Upper lobe of left lung (tissue), 4 donors: Measurements from ENCODE around the gene HS6ST2.

ENCODE experiments used
- EP300 ChIP-seq, 4 donors: sonication (generic); formaldehyde crosslinking; IDR thresholded peaks; one replicate each; pipeline ENCODE4 v1.5.1; 2017; ENCODE audit warnings: antibody characterized with exemption in 4 of 4, control low read depth in 2 of 4
- POLR2A ChIP-seq, 4 donors: fragments of 450-650 bp; IDR thresholded peaks; one replicate each; pipeline ENCODE4 v1.5.1; 2016 to 2017; ENCODE audit warnings: antibody characterized with exemption in 4 of 4, mild to moderate bottlenecking in 2 of 4
- TF ChIP-seq, protein P1 (sequence below), 6 experiments: fragments of 450-650 bp in 4 of 6; fragments of 200-600 bp in 2 of 6; sonication (generic) in 2 of 6; IDR thresholded peaks; one replicate each; pipeline ENCODE4 v1.5.1; 2016 to 2019; ENCODE audit warnings: antibody characterized with exemption in 6 of 6

GRCh38 chrX:132750331-132751062 lies 207.9 kb downstream of the HS6ST2 start:
- TF ChIP-seq POLR2A (IDR thresholded peaks at IDR 0.05) (no peak), EP300 (IDR thresholded peaks at IDR 0.05) (no peak)
- TF ChIP-seq, protein P1, sequence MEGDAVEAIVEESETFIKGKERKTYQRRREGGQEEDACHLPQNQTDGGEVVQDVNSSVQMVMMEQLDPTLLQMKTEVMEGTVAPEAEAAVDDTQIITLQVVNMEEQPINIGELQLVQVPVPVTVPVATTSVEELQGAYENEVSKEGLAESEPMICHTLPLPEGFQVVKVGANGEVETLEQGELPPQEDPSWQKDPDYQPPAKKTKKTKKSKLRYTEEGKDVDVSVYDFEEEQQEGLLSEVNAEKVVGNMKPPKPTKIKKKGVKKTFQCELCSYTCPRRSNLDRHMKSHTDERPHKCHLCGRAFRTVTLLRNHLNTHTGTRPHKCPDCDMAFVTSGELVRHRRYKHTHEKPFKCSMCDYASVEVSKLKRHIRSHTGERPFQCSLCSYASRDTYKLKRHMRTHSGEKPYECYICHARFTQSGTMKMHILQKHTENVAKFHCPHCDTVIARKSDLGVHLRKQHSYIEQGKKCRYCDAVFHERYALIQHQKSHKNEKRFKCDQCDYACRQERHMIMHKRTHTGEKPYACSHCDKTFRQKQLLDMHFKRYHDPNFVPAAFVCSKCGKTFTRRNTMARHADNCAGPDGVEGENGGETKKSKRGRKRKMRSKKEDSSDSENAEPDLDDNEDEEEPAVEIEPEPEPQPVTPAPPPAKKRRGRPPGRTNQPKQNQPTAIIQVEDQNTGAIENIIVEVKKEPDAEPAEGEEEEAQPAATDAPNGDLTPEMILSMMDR (IDR thresholded peaks at IDR 0.05) = no peak
